Activated naive CD4-positive, alpha-beta T cell treated with anti-CD3 and anti-CD28 coated beads, Interleukin-2, amount 50 U/mL, for 24 hours (primary cell): Measurements from ENCODE around the gene FAF2.
"Not testable (repeated sequence)": the region's sequence is repeated elsewhere in the genome, so short reads cannot be mapped to it uniquely, and the experiment has no call there.

Source experiments
- H3K27ac Mint-ChIP-seq: one replicate; pipeline ENCODE4 v1.8.0; 2021; ENCODE audit warnings: mild to moderate bottlenecking, mixed read lengths
- H3K27me3 Mint-ChIP-seq: one replicate; pipeline ENCODE4 v1.8.0; 2021; ENCODE audit warnings: mixed read lengths
- H3K36me3 Mint-ChIP-seq: one replicate; pipeline ENCODE4 v1.8.0; 2021; ENCODE audit warnings: mixed read lengths
- H3K4me1 Mint-ChIP-seq: one replicate; pipeline ENCODE4 v1.8.0; 2021; ENCODE audit warnings: mixed read lengths
- H3K4me3 Mint-ChIP-seq: one replicate; pipeline ENCODE4 v1.8.0; 2021; ENCODE audit warnings: mild to moderate bottlenecking, mixed read lengths
- H3K9me3 Mint-ChIP-seq: one replicate; pipeline ENCODE4 v1.8.0; 2021; ENCODE audit warnings: mixed read lengths

The FAF2 gene

GRCh38 chr5:176438959-176439757, 9.0 kb upstream of the FAF2 start:
- no peaks in the 10 kb centered on the region for H3K27me3 Mint-ChIP-seq
- no peak overlapping the region for H3K27ac Mint-ChIP-seq
- no peaks in the 10 kb centered on the region for H3K36me3 Mint-ChIP-seq
- peaks cover 10% of the 10 kb centered on the region for H3K4me1 Mint-ChIP-seq
- H3K9me3 Mint-ChIP-seq, result no peaks in the 10 kb centered on the region
- H3K4me3 Mint-ChIP-seq, result no peak overlapping the region

GRCh38 chr5:176440927-176441706, 7.1 kb upstream of the FAF2 start:
- no peak overlapping the region for H3K4me3 Mint-ChIP-seq
- H3K9me3 Mint-ChIP-seq, result no peaks in the 10 kb centered on the region
- H3K27me3 Mint-ChIP-seq, result no peaks in the 10 kb centered on the region
- H3K27ac Mint-ChIP-seq, result no peak overlapping the region
- H3K36me3 Mint-ChIP-seq, result no peaks in the 10 kb centered on the region
- peaks cover 10% of the 10 kb centered on the region for H3K4me1 Mint-ChIP-seq

- H3K36me3 Mint-ChIP-seq, result no peaks in the 10 kb centered on the region
These were observed 6.3 kb upstream of the FAF2 start for GRCh38 chr5:176441921-176442323.

GRCh38 chr5:176442911-176443310, 5.3 kb upstream of the FAF2 start:
- H3K4me3 Mint-ChIP-seq, H3K27ac Mint-ChIP-seq, H3K36me3 Mint-ChIP-seq, H3K27me3 Mint-ChIP-seq, H3K9me3 Mint-ChIP-seq, H3K4me1 Mint-ChIP-seq: not testable (repeated sequence)

More at GRCh38 chr5:176441921-176442323, 6.3 kb upstream of the FAF2 start:
- no peaks in the 10 kb centered on the region for H3K27me3 Mint-ChIP-seq
- no peaks in the 10 kb centered on the region for H3K9me3 Mint-ChIP-seq
- H3K4me1 Mint-ChIP-seq, result peaks cover 8% of the 10 kb centered on the region
- H3K27ac Mint-ChIP-seq, result no peak overlapping the region
- H3K4me3 Mint-ChIP-seq, result no peak overlapping the region

DNA sequence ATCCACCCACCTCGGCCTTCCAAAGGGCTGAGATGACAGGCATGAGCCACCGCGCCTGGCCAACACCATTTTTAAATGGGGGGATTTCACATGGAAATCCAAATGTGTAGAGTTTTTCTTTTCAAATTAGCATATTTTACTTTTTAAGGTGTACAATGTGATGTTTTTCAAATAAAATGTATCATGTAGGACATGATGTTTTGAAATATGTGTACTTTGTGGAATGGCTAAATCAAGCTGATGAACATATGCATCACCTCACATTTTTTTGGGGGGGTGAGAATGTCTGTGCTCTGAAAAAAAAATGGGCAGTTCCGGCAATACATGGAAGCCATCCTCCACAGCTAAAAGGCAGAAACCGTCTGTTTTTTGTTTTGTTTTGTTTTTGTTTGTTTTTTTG, 3.4 kb upstream of the FAF2 start:
- Mint-ChIP-seq H3K9me3 (no peaks in the 10 kb centered on the region), H3K27ac (no peak overlapping the region)

GRCh38 chr5:176446028-176446665, 2.0 kb upstream of the FAF2 start:
- Mint-ChIP-seq H3K9me3 (no peaks in the 10 kb centered on the region), H3K36me3 (no peaks in the 10 kb centered on the region), H3K4me3 (peak overlapping the region; percentile 67), H3K27me3 (no peaks in the 10 kb centered on the region), H3K27ac (no peak overlapping the region), H3K4me1 (peaks cover 27% of the 10 kb centered on the region)

More for the DNA sequence above, 3.4 kb upstream of the FAF2 start:
- Mint-ChIP-seq H3K4me3 (no peak overlapping the region), H3K27me3 (no peaks in the 10 kb centered on the region), H3K36me3 (no peaks in the 10 kb centered on the region), H3K4me1 (peaks cover 17% of the 10 kb centered on the region)

DNA sequence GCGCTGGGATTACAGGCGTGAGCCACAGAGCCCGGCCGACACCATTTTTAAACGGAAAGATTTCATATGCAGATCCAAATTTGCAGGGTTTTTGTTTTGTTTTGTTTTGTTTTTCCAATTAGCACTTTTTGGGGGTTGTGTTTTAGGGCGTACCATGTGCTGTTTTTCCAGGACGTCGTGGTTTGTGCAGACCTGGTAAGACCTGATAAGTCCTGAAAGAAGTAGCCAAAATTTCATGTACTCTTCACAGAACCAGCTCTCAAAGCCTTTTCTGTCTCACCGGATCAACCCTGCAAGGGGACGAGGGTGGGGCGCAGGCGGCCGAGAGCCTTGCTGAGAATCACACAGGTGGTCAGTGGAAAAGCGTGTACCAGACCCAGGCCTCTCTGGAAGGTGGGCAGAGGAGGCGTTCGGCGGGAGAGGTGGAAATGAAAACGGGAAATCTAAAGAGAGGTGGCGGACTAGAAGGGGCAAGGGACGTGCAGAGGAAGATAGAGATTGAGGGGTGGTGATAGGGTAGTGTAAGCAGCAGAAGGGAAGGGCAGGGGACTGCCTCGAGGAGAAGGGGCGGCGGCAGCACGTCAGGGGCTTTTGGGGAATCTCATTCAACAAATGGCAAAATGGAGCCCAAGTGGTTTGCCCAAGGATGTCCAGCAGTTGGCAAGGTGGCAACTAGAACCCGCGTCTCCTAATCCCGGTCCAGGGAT, 1.1 kb upstream of the FAF2 start:
- peak overlapping the region; percentile 99 for H3K4me3 Mint-ChIP-seq
- peaks cover 27% of the 10 kb centered on the region for H3K4me1 Mint-ChIP-seq
- no peaks in the 10 kb centered on the region for H3K9me3 Mint-ChIP-seq
- no peaks in the 10 kb centered on the region for H3K27me3 Mint-ChIP-seq
- no peaks in the 10 kb centered on the region for H3K36me3 Mint-ChIP-seq
- peak overlapping the region; percentile 97 for H3K27ac Mint-ChIP-seq

DNA sequence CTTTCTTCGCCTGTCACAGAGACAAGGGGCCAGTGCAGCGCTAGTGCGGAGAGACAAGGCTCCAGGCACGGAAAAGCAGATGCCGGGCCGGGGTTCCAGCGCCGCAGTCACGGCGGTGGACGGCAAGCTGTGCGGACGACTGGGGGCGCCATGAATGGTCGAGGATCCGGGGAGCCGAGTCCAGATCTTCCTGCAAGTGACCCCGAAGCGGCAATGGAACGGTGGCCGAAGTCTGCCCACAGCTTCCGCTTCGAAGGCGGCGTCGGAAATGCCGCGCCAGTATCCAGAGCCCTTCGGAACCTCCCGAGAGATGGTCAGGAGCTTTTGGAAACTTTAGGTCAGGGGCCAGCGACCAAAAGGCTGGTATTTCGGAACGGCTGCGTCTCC, 601 bp upstream of the FAF2 start:
- H3K27me3 Mint-ChIP-seq, result no peaks in the 10 kb centered on the region
- no peaks in the 10 kb centered on the region for H3K36me3 Mint-ChIP-seq
- H3K4me3 Mint-ChIP-seq, result peak overlapping the region; percentile 99
- H3K27ac Mint-ChIP-seq, result peak overlapping the region; percentile 97
- H3K9me3 Mint-ChIP-seq, result no peaks in the 10 kb centered on the region
- H3K4me1 Mint-ChIP-seq, result peaks cover 32% of the 10 kb centered on the region

- Mint-ChIP-seq H3K27ac (no peak overlapping the region), H3K36me3 (no peaks in the 10 kb centered on the region), H3K27me3 (no peaks in the 10 kb centered on the region), H3K4me1 (peaks cover 50% of the 10 kb centered on the region), H3K9me3 (no peaks in the 10 kb centered on the region), H3K4me3 (peak overlapping the region; percentile 99)
These were observed 1.9 kb downstream of the FAF2 start for GRCh38 chr5:176450077-176450476.

GRCh38 chr5:176454724-176455394, 6.7 kb downstream of the FAF2 start:
- Mint-ChIP-seq H3K36me3 (peaks cover 4% of the 10 kb centered on the region), H3K4me1 (peaks cover 61% of the 10 kb centered on the region), H3K27me3 (no peaks in the 10 kb centered on the region), H3K4me3 (no peak overlapping the region), H3K27ac (no peak overlapping the region), H3K9me3 (no peaks in the 10 kb centered on the region)

- H3K27me3 Mint-ChIP-seq, result no peaks in the 10 kb centered on the region
- H3K4me1 Mint-ChIP-seq, result peaks cover 55% of the 10 kb centered on the region
- no peak overlapping the region for H3K4me3 Mint-ChIP-seq
- no peaks in the 10 kb centered on the region for H3K9me3 Mint-ChIP-seq
- no peak overlapping the region for H3K27ac Mint-ChIP-seq
- peaks cover 4% of the 10 kb centered on the region for H3K36me3 Mint-ChIP-seq
These were observed 10.8 kb downstream of the FAF2 start for GRCh38 chr5:176458904-176459561.

DNA sequence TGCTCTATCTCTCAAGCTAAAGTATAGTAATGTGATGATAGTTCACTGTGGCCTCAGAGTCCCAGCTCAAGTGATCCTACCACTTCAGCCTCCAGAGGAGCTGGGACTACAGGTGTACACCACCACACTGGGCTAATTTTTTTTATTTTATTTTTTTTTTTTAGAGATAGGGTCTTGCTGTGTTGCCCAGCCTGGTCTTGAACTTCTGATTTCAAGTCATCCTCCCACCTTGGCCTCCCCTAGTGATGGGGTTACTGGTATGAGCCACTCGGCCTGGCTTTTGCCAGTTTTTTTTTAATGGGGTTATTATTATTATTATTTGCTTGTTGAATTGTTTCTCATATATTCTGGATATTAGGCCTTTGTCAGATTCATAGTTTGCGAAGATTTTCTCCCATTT, 13.2 kb downstream of the FAF2 start:
- no peak overlapping the region for H3K4me3 Mint-ChIP-seq
- peaks cover 4% of the 10 kb centered on the region for H3K36me3 Mint-ChIP-seq
- H3K9me3 Mint-ChIP-seq, result no peaks in the 10 kb centered on the region
- no peak overlapping the region for H3K27ac Mint-ChIP-seq
- H3K27me3 Mint-ChIP-seq, result no peaks in the 10 kb centered on the region
- H3K4me1 Mint-ChIP-seq, result peaks cover 54% of the 10 kb centered on the region

- no peak overlapping the region for H3K27ac Mint-ChIP-seq
- H3K4me3 Mint-ChIP-seq, result no peak overlapping the region
- H3K9me3 Mint-ChIP-seq, result no peaks in the 10 kb centered on the region
- H3K4me1 Mint-ChIP-seq, result peaks cover 49% of the 10 kb centered on the region
- peaks cover 7% of the 10 kb centered on the region for H3K36me3 Mint-ChIP-seq
- no peaks in the 10 kb centered on the region for H3K27me3 Mint-ChIP-seq
These were observed 15.1 kb downstream of the FAF2 start for GRCh38 chr5:176463113-176463764.

GRCh38 chr5:176466245-176466871, 18.2 kb downstream of the FAF2 start:
- no peak overlapping the region for H3K27ac Mint-ChIP-seq
- peaks cover 6% of the 10 kb centered on the region for H3K36me3 Mint-ChIP-seq
- H3K9me3 Mint-ChIP-seq, result no peaks in the 10 kb centered on the region
- no peaks in the 10 kb centered on the region for H3K27me3 Mint-ChIP-seq
- H3K4me3 Mint-ChIP-seq, result no peak overlapping the region
- H3K4me1 Mint-ChIP-seq, result peaks cover 40% of the 10 kb centered on the region
